Activated B cell treated with CpG ODN at 0.5 μM for 24 hours (primary cell): Measurements from ENCODE around the gene CLDN3. TPM values are rescaled to one million over a fixed set of nuclear protein-coding genes. Genes with fewer than 3 reads are reported as not detected.

Source experiments
- ATAC-seq: fragments of 200-7000 bp; cut with Tn5 transposase; one replicate; pipeline ENCODE4 v1.10.0; 2021; ENCODE audit warnings: low read depth, mild to moderate bottlenecking, moderate library complexity
- CTCF ChIA-PET: fragments of 350-600 bp; sonication (Branson Sonifier 250); formaldehyde crosslinking; loops from one replicate; lab custom pipeline; 2021; ENCODE audit warnings: antibody characterized with exemption; lab: Charles Lee
- POLR2A ChIA-PET: fragments of 350-600 bp; sonication (Branson Sonifier 250); formaldehyde crosslinking; loops from one replicate; lab custom pipeline; 2021; ENCODE audit warnings: antibody characterized with exemption; lab: Charles Lee
- DNase-seq: peaks from one replicate; pipeline ENCODE4 v3.0.0; 2022
- H3K27ac Mint-ChIP-seq: one replicate; pipeline ENCODE4 v1.8.0; 2020; ENCODE audit warnings: mixed read lengths
- H3K27me3 Mint-ChIP-seq: one replicate; pipeline ENCODE4 v1.8.0; 2021; ENCODE audit warnings: mixed read lengths
- H3K36me3 Mint-ChIP-seq: one replicate; pipeline ENCODE4 v1.8.0; 2021; ENCODE audit warnings: low read depth, mixed read lengths
- H3K4me1 Mint-ChIP-seq: one replicate; pipeline ENCODE4 v1.8.0; 2021; ENCODE audit warnings: mixed read lengths
- H3K4me3 Mint-ChIP-seq: one replicate; pipeline ENCODE4 v1.8.0; 2020; ENCODE audit warnings: mild to moderate bottlenecking, mixed read lengths
- H3K9me3 Mint-ChIP-seq: one replicate; pipeline ENCODE4 v1.8.0; 2020; ENCODE audit warnings: mixed read lengths
- CTCF ChIP-seq: fragments of 200-600 bp; IDR thresholded peaks from one replicate; pipeline ENCODE4 v1.8.0; 2022; ENCODE audit warnings: antibody characterized with exemption, mild to moderate bottlenecking
- intact Hi-C: fragments of 100-400 bp; cut with micrococcal nuclease; formaldehyde crosslinking; loops from one replicate; pipeline ENCODE4 v1.15.1; 2024
- total RNA-seq: library from RNA; stranded (reverse); gene quantifications from 2 replicates; pipeline ENCODE4 v1.2.3, GENCODE V29; 2022

The CLDN3 gene
- total RNA-seq, 1 donor from 2014 or later = not detected

- Mint-ChIP-seq H3K4me1 (no peaks in the 10 kb centered on the region), H3K27me3 (peaks cover 1% of the 10 kb centered on the region), H3K27ac (no peak overlapping the region), H3K9me3 (no peaks in the 10 kb centered on the region), H3K4me3 (no peak overlapping the region), H3K36me3 (no peaks in the 10 kb centered on the region)
- no peak for DNase-seq
- no peak for TF ChIP-seq CTCF
- CTCF ChIA-PET = no interaction called here
- POLR2A ChIA-PET = no interaction called here
- no peak for ATAC-seq
- intact Hi-C loops = no loop called here
Observed at GRCh38 chr7:73758581-73759138, 11.4 kb downstream of the CLDN3 start.

GRCh38 chr7:73749931-73750776 is 19.9 kb downstream of the CLDN3 start:
- ChIA-PET CTCF (no interaction called here), POLR2A (no interaction called here)
- TF ChIP-seq CTCF = no peak
- Mint-ChIP-seq H3K4me3 (no peak overlapping the region), H3K36me3 (no peaks in the 10 kb centered on the region), H3K9me3 (no peaks in the 10 kb centered on the region), H3K27me3 (peaks cover 5% of the 10 kb centered on the region), H3K4me1 (peaks cover 4% of the 10 kb centered on the region), H3K27ac (no peak overlapping the region)
- intact Hi-C loops = no loop called here
- DNase-seq = no peak
- ATAC-seq = no peak

GRCh38 chr7:73746378-73746777 is 23.7 kb downstream of the CLDN3 start:
- intact Hi-C loops = no loop called here
- peaks cover 3% of the 10 kb centered on the region for H3K27me3 Mint-ChIP-seq
- no peaks in the 10 kb centered on the region for H3K36me3 Mint-ChIP-seq
- no peak for ATAC-seq
- DNase-seq = no peak
- peaks cover 4% of the 10 kb centered on the region for H3K4me1 Mint-ChIP-seq
- H3K27ac Mint-ChIP-seq = no peak overlapping the region
- no peak for TF ChIP-seq CTCF
- POLR2A ChIA-PET = no interaction called here
- H3K4me3 Mint-ChIP-seq = no peak overlapping the region
- H3K9me3 Mint-ChIP-seq = no peaks in the 10 kb centered on the region
- CTCF ChIA-PET = no interaction called here

GRCh38 chr7:73742753-73743641 is 27.1 kb downstream of the CLDN3 start:
- Mint-ChIP-seq H3K27ac (no peak overlapping the region), H3K36me3 (peaks cover 2% of the 10 kb centered on the region), H3K9me3 (no peaks in the 10 kb centered on the region), H3K4me3 (no peak overlapping the region), H3K27me3 (no peaks in the 10 kb centered on the region), H3K4me1 (peaks cover 3% of the 10 kb centered on the region)
- ATAC-seq = no peak
- TF ChIP-seq CTCF = no peak
- no peak for DNase-seq
- ChIA-PET CTCF (no interaction called here), POLR2A (no interaction called here)
- intact Hi-C loops = no loop called here

GRCh38 chr7:73742338-73742752 is 27.7 kb downstream of the CLDN3 start:
- POLR2A ChIA-PET = no interaction called here
- peaks cover 7% of the 10 kb centered on the region for H3K4me1 Mint-ChIP-seq

More at GRCh38 chr7:73742338-73742752, 27.7 kb downstream of the CLDN3 start:
- Mint-ChIP-seq H3K27ac (no peak overlapping the region), H3K9me3 (no peaks in the 10 kb centered on the region), H3K36me3 (peaks cover 2% of the 10 kb centered on the region), H3K4me3 (no peak overlapping the region), H3K27me3 (no peaks in the 10 kb centered on the region)
- CTCF ChIA-PET = no interaction called here
- TF ChIP-seq CTCF = no peak
- DNase-seq (no peak), ATAC-seq (no peak)
- intact Hi-C loops = no loop called here
